Measurements from ENCODE around the gene PAGR1. TPM values are rescaled to one million over a fixed set of nuclear protein-coding genes. Genes with fewer than 3 reads are reported as not detected.

PAGR1 gene
- polyA plus RNA-seq, 1 experiment = 15.6 TPM

Small RNA genes within 50 kb of the gene (small RNA-seq; reads per million reads assigned to genes)
- not detected for gene AC009133.6 (ENCODE audit: insufficient read length, low read depth, low replicate concordance)
- not detected for gene AC120114.4 (ENCODE audit: insufficient read length, low read depth, low replicate concordance)

Other genes with a start within 250 kb of the PAGR1 start
- gene SPN, start 152.9 kb upstream of the PAGR1 start, polyA plus RNA-seq (2011; rRNA removed) = 0.04 TPM in 1 of 2 replicates, not detected in the other
- 4.2 and 4.7 TPM in 2 replicates for gene QPRT, start 137.0 kb upstream of the PAGR1 start, polyA plus RNA-seq (2011; rRNA removed)
- not detected in 2 replicates for gene C16orf54, start 70.2 kb upstream of the PAGR1 start, polyA plus RNA-seq (2011; rRNA removed)
- not detected in 2 replicates for gene ZG16, start 37.9 kb upstream of the PAGR1 start, polyA plus RNA-seq (2011; rRNA removed)
- 43.0 and 68.3 TPM in 2 replicates for gene KIF22, start 25.4 kb upstream of the PAGR1 start, polyA plus RNA-seq (2011; rRNA removed)
- 105 and 172 TPM in 2 replicates for gene MAZ, start 9.6 kb upstream of the PAGR1 start, polyA plus RNA-seq (2011; rRNA removed)
- 4.5 and 7.6 TPM in 2 replicates for gene PRRT2, start 4.0 kb upstream of the PAGR1 start, polyA plus RNA-seq (2011; rRNA removed)
- gene MVP, start 4.3 kb downstream of the PAGR1 start, polyA plus RNA-seq (2011; rRNA removed) = 219 and 368 TPM in 2 replicates
- gene CDIPT, start 47.1 kb downstream of the PAGR1 start, polyA plus RNA-seq (2011; rRNA removed) = 148 and 225 TPM in 2 replicates
- gene SEZ6L2, start 83.4 kb downstream of the PAGR1 start, polyA plus RNA-seq (2011; rRNA removed) = 8.1 and 19.3 TPM in 2 replicates
- gene ASPHD1, start 84.3 kb downstream of the PAGR1 start, polyA plus RNA-seq (2011; rRNA removed) = 4.4 and 6.9 TPM in 2 replicates
- gene KCTD13, start 110.1 kb downstream of the PAGR1 start, polyA plus RNA-seq (2011; rRNA removed) = 8.2 and 12.3 TPM in 2 replicates
- gene TMEM219, start 145.9 kb downstream of the PAGR1 start, polyA plus RNA-seq (2011; rRNA removed) = 112 and 146 TPM in 2 replicates
- 17.4 and 24.3 TPM in 2 replicates for gene TAOK2, start 157.7 kb downstream of the PAGR1 start, polyA plus RNA-seq (2011; rRNA removed)
- gene HIRIP3, start 179.5 kb downstream of the PAGR1 start, polyA plus RNA-seq (2011; rRNA removed) = 7.7 and 9.6 TPM in 2 replicates
- gene INO80E, start 180.1 kb downstream of the PAGR1 start, polyA plus RNA-seq (2011; rRNA removed) = 34.5 and 35.6 TPM in 2 replicates
- 0.26 and 0.64 TPM in 2 replicates for gene DOC2A, start 194.9 kb downstream of the PAGR1 start, polyA plus RNA-seq (2011; rRNA removed)
- not detected in 2 replicates for gene C16orf92, start 207.0 kb downstream of the PAGR1 start, polyA plus RNA-seq (2011; rRNA removed)
- 0.06 and 0.13 TPM in 2 replicates for gene TLCD3B, start 215.1 kb downstream of the PAGR1 start, polyA plus RNA-seq (2011; rRNA removed)
- gene ALDOA, start 249.6 kb downstream of the PAGR1 start, polyA plus RNA-seq (2011; rRNA removed) = 754 and 1,788 TPM in 2 replicates

All from BJ (cell line).